G401 (cell line): ENCODE measurements around the gene GPR17. TPM values are rescaled to one million over a fixed set of nuclear protein-coding genes. Genes with fewer than 3 reads are reported as not detected.

ENCODE experiments used
- DNase-seq: peaks from one replicate; pipeline ENCODE4 v3.0.0-alpha.2; 2015; ENCODE audit warnings: low spot score
- in situ Hi-C: cut with HindIII; loops from 2 replicates; pipeline ENCODE4 v1.10.0; 2016; ENCODE audit warnings: low sequenced_read_pairs, mixed read lengths
- total RNA-seq: library from RNA; depleted of rRNA; stranded (reverse); fragments of >200 nt; shearing (Covaris generic); gene quantifications from 2 replicates; pipeline ENCODE4 v1.2.3, GENCODE V29; 2014

The GPR17 gene
- total RNA-seq, 1 experiment from 2014 or later: not detected

DNA sequence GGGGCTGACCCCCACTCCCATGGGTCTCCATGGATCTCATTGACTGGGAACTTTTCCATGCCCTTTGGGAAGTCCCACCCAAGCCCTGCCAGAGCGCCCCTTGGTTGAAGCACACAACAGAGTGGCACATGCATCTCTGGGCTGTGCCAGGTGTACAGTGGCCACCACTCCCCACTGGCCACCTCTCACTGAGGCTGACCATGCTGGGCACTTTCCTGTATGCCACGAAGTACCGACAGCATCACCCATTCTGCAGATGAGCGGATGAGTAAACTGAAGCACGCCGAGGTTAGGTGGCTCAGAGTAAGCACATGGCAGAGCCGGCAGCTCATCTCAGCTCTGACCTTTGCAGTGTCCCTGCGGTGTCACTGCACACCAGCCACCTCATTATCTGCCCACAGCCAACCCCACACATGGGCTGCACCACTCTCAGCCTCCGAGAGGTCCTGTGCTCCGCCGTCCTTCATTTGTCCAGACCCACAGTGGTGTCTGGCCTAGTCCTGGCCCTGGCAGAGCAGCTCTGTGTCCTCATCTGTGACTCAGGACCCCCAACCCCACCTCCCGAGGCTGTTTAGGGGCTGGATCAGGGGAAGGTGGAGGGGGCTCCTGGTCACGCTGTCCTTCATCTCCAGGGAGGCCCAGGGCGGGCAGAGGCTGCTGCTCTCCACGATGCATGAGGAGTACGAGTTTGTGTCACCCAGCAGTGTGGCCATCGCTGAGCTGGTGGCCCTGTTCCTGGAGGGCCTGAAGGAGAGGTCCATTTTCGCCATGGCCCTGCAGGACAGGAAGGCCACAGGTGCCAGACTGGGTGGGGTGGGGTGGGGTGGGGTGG is 18.0 kb upstream of the GPR17 start:
- DNase-seq: no peak
- in situ Hi-C loops: no loop called here

DNA sequence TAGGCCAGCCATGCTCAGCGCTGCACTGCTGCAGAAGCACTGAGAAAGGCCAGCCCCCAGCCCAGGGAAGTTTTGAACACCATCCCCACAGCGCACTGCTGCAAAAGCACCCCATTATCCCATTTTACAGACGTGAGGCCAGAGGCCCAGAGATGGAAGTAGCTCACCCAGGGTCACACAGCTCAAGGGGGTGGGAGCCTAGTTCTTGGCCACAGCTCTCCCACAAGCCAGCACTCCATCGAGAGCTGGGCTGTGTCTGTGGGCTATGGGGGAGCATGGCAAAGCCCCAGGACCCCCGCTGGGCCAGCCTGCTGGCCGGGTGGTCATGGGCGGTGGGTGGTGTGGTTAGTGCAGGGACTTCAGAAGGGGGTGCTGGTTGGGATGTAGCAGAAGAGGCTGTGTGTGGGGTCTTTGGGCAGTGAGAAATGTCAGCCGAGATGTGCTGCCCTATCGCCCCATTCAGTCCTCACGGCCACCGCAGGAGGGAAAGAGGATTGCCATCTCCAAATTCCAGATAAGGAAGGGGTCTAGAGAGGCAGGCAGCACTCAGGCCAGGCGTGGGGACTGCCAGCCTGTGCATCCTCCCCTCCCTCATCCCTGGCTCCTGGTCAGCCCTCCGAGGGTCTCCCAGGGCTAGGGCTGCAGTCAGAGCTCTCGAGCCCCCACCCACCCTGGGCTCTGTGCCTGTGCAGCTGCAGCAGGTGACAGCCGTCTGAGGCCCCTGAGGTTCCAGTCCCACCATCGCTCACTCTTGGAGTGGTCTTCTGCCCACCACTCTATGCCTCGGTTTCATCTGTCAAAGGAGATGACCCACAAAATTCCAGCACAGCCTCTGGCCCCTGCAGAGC is 17.0 kb upstream of the GPR17 start:
- in situ Hi-C loops: no loop called here
- no peak for DNase-seq

DNA sequence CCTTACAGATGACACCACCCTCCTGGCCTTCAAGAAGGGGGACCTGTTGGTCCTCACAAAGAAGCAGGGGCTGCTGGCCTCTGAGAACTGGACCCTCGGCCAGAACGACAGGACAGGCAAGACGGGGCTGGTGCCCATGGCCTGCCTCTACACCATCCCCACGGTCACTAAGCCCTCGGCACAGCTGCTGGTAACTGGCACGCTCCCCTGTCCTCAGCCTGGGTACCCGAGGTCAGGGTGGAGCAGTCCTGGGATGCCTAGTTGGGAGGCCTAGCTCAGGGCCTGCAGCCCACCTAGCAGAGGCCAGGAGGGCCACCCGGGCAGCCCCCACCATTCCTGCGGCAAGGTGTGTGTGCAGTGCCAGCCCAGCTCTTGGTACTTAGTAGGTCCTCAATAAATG is 16.3 kb upstream of the GPR17 start:
- no peak for DNase-seq
- in situ Hi-C loops: no loop called here

DNA sequence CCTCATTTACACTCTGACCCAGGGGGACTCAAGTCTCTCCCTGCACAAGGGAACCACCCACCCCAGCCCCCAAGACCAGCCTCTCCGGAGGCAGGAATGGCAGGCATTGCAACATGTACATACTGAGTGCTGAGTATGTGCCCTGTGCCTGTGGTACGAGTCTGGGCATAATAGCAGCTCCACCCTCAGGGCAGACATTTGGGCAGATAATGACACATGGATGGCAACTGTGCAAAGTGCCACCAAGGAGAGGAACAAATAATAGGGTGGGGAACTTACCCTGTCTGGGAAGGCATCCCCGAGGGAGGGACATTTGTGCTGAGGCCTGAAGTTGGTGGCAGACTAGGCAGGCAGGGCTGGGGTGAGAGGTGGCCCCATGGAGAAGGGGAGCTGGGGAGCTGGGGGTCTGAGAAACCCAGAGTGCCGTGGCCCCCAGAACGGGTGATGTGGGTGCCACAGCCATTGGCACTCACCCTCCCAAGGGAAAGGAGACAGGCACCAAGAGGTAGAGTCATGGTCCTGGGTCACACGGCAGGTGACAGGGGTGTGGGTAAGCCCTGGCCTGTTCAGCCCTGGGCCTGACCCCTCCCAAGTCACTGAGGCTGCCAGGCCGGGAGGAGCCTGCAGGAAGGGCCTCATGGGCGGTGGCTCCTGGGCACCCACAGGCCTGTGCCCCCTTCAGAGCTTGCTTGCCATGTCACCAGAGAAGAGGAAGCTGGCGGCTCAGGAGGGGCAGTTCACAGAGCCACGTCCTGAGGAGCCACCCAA is 15.7 kb upstream of the GPR17 start:
- DNase-seq: no peak
- in situ Hi-C loops: no loop called here

DNA sequence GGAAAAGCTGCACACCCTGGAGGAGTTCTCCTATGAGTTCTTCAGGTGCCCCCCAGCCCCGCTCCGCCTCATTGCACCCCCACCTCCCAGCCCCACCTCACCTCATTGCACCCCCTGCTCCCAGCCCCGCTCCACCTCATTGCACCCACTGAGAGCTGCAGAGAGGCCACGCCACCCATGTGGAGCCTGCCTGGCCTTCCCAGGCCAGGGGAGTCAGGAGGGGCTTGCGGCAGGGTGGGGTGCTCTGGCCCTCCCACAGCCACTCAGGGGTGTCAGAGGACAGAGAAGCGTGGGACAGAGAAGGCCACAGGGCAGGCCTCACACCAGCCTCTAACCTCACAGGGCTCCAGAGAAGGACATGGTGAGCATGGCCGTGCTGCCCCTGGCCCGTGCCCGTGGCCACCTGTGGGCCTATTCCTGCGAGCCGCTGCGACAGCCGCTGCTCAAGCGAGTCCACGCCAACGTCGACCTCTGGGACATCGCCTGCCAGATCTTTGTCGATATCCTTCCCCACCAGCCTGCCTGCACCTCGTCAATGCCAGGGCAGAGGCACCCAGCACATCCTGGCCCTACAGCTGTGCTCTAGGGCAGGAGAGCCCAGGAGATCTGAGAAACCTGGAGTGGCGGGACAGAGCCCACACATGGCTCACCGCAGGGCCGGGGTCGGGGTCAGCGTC is 15.0 kb upstream of the GPR17 start:
- no peak for DNase-seq
- in situ Hi-C loops: no loop called here

DNA sequence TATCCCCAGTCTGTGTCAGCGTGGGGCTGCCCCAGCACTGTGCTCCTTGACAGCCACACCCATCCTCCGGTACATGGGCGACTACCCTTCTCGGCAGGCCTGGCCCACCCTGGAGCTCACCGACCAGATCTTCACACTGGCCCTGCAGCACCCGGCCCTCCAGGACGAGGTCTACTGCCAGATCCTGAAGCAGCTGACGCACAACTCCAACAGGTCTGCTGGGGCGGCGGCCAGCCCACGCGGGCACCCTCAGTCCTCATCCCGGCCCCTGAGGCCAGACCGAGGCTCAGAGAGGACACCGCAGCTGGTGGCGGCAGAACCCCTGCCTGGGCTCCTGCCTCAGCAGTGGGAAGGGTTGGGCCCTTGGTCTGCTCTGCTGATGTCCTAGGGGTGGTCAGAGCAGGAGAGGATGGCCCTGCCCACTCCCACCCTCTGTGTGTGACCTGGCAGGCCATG is 14.4 kb upstream of the GPR17 start:
- no peak for DNase-seq
- in situ Hi-C loops: no loop called here

DNA sequence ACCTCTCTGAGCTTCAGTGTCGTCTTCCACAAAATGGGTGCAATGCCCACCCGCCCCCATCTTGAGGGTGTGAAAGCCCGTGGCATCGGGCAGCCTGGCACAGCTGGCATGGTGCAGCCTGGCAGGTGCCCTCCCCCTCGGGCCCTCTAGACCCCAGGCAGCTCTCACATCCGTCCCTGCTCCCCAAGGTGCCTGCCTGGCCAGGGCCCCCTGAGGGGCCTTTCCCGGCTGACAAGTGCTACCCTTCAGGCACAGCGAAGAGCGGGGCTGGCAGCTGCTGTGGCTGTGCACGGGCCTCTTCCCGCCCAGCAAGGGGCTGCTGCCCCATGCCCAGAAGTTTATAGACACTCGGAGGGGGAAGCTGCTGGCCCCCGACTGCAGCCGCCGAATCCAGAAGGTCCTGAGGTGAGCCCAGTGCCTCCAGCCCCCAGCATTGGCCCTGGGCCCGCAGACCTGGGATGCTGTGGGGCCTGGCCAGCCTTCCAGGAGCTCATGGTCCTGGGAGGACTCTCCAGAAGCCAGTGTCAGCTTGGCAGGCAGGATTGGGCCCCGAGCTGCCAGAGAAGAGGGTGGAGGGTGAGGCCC is 13.9 kb upstream of the GPR17 start:
- in situ Hi-C loops: no loop called here
- DNase-seq: no peak

DNA sequence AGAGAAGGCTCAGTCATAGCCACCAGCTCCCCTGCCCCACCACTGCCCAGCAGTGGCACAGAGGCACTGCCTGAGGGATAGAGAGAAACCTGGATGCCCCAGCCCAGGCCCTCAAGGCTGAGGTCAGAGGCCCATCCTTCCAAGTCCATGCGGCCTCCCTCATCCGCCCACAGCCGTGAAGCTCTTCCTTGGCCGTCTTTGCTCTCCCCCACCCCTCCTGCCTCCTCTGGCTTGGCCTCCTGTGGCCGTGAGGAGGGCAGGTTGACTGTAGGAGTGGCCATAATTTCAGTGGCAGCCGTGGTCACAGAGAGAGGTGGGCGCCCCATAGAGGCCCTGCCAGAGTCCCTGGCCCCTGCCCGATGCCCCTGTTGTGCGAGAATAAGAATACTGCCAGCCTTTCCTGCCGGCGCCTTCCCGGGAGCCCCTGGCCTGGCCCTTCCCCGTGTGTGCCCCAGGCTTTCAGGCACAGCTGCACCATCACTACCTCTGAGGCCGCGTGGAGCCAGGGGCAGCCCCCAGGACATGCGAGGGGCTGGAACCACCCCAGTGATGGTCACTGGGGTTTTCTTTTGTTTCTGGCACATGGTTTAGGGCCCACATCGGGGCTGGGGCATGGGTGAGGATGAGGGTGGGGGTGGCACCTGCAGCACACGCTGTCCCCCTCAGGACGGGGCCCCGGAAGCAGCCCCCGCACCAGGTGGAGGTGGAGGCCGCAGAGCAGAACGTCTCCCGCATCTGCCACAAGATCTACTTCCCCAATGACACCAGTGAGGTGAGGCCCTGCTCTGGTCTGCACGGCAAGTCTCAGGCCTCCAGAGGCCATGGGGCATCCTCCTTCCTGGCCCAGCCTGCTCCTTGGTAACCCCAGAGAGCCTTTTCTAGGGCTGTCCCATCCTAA is 13.1 kb upstream of the GPR17 start:
- no peak for DNase-seq
- in situ Hi-C loops: no loop called here

DNA sequence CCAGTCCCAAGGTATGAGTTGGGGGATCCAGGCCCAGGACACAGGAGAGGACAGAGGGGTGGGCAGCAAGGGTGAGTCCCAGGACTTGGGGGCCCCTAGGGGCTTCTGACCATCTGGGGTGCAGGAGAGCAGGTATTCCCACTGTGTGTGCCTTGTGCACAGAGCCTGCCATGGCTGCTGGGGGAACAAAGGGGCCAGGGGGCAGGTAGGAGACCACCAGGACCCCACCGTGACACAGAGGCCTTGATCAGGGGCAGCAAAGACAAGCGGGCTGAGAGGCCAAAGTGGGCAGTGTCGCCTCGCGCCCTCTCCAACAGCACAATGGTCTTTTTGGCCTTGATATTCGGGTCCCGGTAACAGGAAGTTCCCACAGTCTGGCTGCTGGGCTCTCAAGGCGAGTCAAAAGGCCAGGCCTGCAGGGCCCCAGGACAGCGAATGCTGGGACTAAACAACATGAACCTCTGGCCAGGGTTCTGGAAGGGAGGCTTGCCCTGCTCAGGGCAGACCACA is 12.3 kb upstream of the GPR17 start:
- DNase-seq: no peak
- in situ Hi-C loops: no loop called here

DNA sequence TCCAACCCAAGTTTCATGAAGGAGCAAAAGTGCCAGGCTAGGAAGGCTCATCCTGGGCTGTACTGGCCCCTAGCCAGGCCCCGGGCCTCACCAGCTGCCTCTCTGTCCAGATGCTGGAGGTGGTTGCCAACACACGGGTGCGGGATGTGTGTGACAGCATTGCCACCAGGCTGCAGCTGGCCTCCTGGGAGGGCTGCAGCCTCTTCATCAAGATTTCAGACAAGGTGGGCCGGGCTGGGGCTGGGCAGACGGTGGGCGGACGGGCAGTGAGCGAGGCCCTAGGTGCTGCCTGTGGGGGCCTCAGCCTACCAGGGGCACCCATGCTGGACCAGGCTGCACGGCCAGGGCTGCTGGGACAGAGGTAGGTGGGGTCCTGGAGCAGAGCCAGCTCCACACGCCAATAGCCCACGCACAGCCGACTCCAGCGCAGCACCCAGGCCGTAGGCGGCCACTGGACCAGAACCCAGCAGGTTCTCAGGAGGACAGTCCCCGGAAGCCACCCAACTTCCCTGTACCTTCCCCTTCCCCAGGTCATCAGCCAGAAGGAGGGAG is 11.8 kb upstream of the GPR17 start:
- in situ Hi-C loops: no loop called here
- no peak for DNase-seq

DNA sequence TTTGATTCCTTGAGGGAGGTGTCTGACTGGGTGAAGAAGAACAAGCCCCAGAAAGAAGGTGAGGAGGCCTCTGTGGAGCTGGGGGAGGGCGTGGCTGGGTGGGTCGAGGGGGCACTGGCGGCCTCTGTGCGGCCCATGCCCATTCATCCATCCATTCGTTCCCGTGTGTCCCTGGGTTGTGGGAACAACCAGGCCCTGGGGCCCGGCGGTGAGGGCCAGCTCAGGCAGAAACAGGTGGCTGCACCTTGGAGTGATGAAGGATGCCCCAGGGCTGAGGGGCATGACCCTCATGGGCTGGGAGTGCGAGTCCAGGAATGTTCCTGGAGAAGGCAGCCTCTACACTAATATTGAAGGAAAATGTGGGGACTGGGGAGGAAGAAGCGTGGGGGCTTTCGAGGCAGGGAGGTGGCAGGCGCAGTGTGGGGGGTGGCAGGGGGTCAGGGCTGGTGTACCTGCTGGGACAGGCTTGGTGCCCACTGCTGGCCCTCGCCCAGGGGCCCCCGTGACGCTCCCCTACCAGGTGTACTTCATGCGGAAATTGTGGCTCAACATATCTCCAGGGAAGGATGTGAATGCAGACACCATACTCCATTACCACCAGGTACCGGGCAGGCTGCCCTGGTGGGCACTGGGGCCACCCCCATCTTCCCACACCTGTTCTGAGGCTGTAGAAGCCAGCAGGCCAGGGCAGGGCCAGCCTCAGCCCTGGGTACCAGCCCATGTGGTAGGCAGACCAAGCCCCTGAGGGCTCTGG is 11.2 kb upstream of the GPR17 start:
- DNase-seq: no peak
- in situ Hi-C loops: no loop called here

DNA sequence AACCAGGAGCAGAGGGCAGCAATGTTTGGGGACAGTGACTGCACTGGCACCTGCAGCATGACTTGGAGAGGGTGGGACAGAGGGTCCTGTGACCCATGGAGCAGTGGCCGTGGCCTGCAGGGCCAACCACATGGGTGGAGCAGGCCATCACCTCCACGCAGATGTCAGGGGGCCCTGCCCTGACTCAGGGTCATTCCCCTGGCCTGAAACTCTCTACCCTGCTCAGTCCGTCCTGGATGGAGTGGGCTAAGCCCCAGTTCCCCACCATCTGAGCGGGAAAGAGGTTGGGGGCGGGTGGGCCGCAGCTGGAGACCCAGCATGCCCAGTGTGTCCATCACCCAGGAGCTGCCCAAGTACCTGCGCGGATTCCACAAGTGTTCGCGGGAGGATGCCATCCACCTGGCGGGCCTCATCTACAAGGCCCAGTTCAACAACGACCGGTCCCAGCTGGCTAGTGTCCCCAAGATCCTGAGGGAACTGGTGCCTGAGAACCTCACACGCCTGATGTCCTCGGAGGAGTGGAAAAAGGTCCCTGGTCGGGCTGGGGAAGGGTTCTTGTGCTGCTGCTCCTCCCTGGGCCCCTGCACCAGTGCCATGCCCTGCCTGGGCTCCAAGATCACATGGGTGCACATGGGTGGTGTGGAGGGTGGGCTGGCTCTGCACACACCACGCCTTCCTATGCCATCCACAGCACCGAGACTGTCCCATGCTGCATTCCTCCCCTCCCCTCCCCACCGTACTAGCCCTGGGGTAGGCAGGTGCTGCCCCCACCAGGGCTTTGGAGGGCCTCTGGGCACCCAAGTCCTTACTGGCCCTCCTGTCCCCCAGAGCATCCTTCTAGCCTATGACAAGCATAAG is 10.3 kb upstream of the GPR17 start:
- no peak for DNase-seq
- in situ Hi-C loops: no loop called here

DNA sequence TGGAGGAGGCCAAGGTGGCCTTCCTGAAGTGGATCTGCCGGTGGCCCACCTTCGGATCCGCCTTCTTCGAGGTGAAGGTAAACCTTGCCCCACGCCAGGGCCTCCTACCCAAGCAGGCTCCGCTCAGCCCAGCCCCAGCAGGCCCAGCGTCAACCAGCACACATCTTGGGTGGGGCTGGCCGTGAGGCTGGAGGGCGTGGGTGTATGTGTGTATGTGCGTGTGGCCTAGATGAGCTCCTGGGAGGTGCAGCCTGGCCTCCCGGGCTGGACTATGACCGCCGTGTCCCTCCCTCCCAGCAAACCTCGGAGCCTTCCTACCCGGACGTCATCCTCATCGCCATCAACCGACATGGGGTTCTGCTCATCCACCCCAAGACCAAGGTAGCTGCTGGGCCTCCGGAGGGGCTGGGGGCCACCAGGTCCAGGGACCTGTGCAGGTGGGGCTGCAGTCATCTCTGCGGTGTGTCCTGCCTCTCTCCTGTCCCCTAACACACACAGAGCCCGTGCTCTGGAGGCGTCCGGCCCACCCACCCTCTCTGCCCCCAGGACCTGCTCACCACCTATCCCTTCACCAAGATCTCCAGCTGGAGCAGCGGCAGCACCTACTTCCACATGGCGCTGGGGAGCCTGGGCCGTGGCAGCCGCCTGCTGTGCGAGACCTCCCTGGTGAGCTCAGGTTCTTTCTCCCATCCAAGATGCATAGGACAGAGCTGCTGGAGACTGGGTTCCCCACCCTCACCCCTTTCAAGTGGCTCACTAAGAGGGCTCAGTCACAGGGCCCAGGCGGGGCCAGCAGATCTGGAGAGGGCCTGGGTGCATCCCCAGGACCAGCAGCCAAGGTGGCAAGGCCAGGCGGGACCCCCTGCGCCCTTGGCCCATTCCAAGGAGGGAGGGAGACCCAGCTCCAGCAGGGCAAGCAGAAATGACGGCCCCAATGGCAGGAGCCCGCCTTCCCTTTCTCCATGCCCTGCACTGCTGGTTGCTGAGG is 9.4 kb upstream of the GPR17 start:
- in situ Hi-C loops: no loop called here
- no peak for DNase-seq

DNA sequence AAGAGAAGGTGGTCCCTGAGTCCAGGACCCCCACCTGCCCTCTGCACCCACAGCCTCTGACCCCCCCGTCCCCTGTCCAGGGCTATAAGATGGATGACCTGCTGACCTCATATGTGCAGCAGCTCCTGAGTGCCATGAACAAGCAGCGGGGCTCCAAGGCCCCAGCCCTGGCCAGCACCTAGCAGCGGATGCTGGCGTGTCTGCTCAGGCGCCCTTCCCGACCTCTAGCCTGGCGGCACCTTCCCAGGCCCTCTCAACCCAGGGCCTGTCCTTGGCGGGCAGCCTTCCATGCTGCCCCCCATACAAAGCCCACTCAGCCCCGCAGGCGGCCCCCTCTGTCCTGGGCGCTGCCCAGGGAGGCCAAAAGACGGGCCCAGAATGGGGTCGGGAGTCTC is 8.7 kb upstream of the GPR17 start:
- in situ Hi-C loops: no loop called here
- no peak for DNase-seq

DNA sequence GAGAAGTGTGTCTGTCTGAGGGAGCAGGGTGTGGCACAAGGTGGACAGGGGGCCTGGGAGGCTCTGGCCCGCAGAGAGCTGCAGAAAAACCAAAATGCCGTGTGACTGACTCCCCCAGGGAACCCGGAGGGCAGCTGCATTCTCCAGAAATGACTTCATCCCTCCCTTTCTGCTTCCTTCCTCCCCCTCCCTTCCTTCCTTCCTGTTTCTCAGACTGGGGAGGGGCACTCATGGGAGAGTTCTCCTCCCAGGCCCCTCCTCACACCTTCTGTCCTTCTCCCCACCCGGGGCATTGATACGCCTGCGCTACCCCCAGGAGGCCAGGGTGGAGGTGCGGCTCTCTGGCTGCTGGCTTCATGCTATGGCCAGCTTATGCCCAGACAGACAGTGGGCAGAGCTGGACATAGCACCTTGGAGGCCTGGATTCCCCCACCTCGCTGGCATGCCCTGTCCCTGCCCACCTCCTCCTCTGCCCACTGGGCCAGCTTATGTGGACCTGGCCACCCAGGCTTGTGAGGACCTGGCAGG is 8.2 kb upstream of the GPR17 start:
- no peak for DNase-seq
- in situ Hi-C loops: no loop called here
